ENCODE measurements around the gene STMN1. TPM values are rescaled to one million over a fixed set of nuclear protein-coding genes. Genes with fewer than 3 reads are reported as not detected.

Gene STMN1
- total and polyA plus RNA-seq, 11 donors = 21.1 to 95.2 (median 46.4) TPM

- Histone ChIP-seq H3K4me3 (no peak overlapping the region), H3K9me3 (no peaks in the 10 kb centered on the region), H3K36me3 (peaks cover 0 to 38% (median 30%) of the 10 kb centered on the region in 9 donors), H3K27ac (no peak overlapping the region), H3K4me1 (peaks cover 0 to 14% (median 6%) of the 10 kb centered on the region in 12 donors), H3K27me3 (no peaks in the 10 kb centered on the region)
- 88 to 94% (median 91%) methylated on average over 5 of the region's 5 CpGs for WGBS, 4 donors
- no peak for DNase-seq
- TF ChIP-seq CTCF (IDR thresholded peaks at IDR 0.05) = no peak
- TF ChIP-seq POLR2A (IDR thresholded peaks at IDR 0.05) = no peak
- ATAC-seq = no peak
- intact Hi-C loops (cut with DNase I) = loop anchor here in 1 of 10 donors (5.0 kb wide), 1 partner anchor 270 kb away; the partner anchor contains the start of genes C1orf232 and ZNF593
These were observed 8.5 kb downstream of the STMN1 start for GRCh38 chr1:25897754-25898153.

GRCh38 chr1:25896266-25896665 is 10.0 kb downstream of the STMN1 start:
- WGBS, 4 donors = 75 to 100% (median 85%) methylated on average over 1 of the region's 1 CpG
- TF ChIP-seq POLR2A (IDR thresholded peaks at IDR 0.05) = no peak
- TF ChIP-seq CTCF (IDR thresholded peaks at IDR 0.05) = no peak
- DNase-seq (no peak), ATAC-seq (no peak)
- no peak overlapping the region for H3K4me3 ChIP-seq
- no peaks in the 10 kb centered on the region for H3K27me3 ChIP-seq
- no peaks in the 10 kb centered on the region for H3K9me3 ChIP-seq
- no peak overlapping the region for H3K27ac ChIP-seq
- peaks cover 0 to 27% (median 19%) of the 10 kb centered on the region in 9 donors for H3K36me3 ChIP-seq
- peaks cover 0 to 15% (median 7%) of the 10 kb centered on the region in 12 donors for H3K4me1 ChIP-seq
- intact Hi-C loops (cut with DNase I) = loop anchor here in 1 of 10 donors (5.0 kb wide), 1 partner anchor 271 kb away; the partner anchor contains the start of genes C1orf232 and ZNF593

- DNase-seq (peak; percentile 91 to 94 (median 92)), ATAC-seq (peak; percentile 93 to 98 (median 94))
- H3K4me1 ChIP-seq = peaks cover 0 to 15% (median 7%) of the 10 kb centered on the region in 12 donors
- TF ChIP-seq CTCF (IDR thresholded peaks at IDR 0.05) = peak; percentile 97 to 100 (median 99)
- peak in 1 of 2 donors; percentile 16 for TF ChIP-seq POLR2A (IDR thresholded peaks at IDR 0.05)
- H3K36me3 ChIP-seq = peaks cover 0 to 21% (median 11%) of the 10 kb centered on the region in 9 donors
- no peaks in the 10 kb centered on the region for H3K9me3 ChIP-seq
- peak overlapping the region in 5 of 12 donors; percentile 7 to 26 (median 14) for H3K4me3 ChIP-seq
- intact Hi-C loops (cut with DNase I) = loop anchor here (1.0 to 5.0 kb wide), 3 partner anchors 103 to 272 kb away; partner anchors contain the start of genes PAFAH2 (in 10 of the 10), C1orf232 (in 1 of the 10) and ZNF593 (in 1 of the 10)
- 4 to 9% (median 6%) methylated on average over 12 of the region's 12 CpGs for WGBS, 4 donors
- H3K27me3 ChIP-seq = no peaks in the 10 kb centered on the region
- H3K27ac ChIP-seq = no peak overlapping the region
These were observed 10.7 kb downstream of the STMN1 start for GRCh38 chr1:25895365-25895990.

GRCh38 chr1:25893116-25893515 is 13.1 kb downstream of the STMN1 start:
- Histone ChIP-seq H3K4me3 (no peak overlapping the region), H3K36me3 (peaks cover 0 to 1% (median 0%) of the 10 kb centered on the region in 9 donors), H3K27me3 (no peaks in the 10 kb centered on the region), H3K27ac (peak overlapping the region in 4 of 12 donors; percentile 60 to 81 (median 69)), H3K4me1 (peaks cover 0 to 15% (median 7%) of the 10 kb centered on the region in 12 donors), H3K9me3 (no peaks in the 10 kb centered on the region)
- no peak for DNase-seq
- ATAC-seq = no peak
- TF ChIP-seq POLR2A (IDR thresholded peaks at IDR 0.05) (no peak), CTCF (IDR thresholded peaks at IDR 0.05) (no peak)
- intact Hi-C loops (cut with DNase I) = no loop called here
- WGBS, 4 donors = 71 to 74% (median 72%) methylated on average over 4 of the region's 4 CpGs

Measured in heart left ventricle (tissue), 16 donors.